ENCODE data around the gene SOCS6.

DNA sequence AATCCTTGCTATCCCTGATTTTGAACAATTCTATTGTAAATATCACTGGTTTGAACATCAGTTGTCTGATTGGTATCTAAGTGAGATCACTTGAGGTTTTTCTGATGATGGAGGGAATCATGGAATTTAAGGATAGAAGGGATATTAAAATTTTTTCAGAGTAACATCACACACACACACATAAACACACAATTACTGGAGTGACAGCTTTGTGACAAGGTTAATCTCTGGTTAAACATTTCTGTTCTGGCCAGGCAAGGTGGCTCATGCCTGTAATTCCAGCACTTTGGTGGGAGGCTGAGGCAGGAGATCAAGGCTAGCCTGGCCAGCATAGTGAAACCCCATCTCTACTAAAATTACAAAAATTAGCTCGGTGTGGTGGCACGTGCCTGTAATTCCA lies 85.3 kb downstream of the SOCS6 start:
- TF ChIP-seq, protein P1, sequence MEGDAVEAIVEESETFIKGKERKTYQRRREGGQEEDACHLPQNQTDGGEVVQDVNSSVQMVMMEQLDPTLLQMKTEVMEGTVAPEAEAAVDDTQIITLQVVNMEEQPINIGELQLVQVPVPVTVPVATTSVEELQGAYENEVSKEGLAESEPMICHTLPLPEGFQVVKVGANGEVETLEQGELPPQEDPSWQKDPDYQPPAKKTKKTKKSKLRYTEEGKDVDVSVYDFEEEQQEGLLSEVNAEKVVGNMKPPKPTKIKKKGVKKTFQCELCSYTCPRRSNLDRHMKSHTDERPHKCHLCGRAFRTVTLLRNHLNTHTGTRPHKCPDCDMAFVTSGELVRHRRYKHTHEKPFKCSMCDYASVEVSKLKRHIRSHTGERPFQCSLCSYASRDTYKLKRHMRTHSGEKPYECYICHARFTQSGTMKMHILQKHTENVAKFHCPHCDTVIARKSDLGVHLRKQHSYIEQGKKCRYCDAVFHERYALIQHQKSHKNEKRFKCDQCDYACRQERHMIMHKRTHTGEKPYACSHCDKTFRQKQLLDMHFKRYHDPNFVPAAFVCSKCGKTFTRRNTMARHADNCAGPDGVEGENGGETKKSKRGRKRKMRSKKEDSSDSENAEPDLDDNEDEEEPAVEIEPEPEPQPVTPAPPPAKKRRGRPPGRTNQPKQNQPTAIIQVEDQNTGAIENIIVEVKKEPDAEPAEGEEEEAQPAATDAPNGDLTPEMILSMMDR (conservative IDR thresholded peaks at IDR 0.05 in 1 of 2, IDR thresholded peaks at IDR 0.05 in 1 of 2; ENCODE audit: extremely low read depth in 1 of 2, insufficient read depth in 1 of 2, low read depth in 1 of 2, low read length in 2 of 2), result no peak
- no peak for TF ChIP-seq EZH2 (IDR thresholded peaks at IDR 0.05; ENCODE audit: borderline replicate concordance, low read length)
